ENCODE data around the gene FMC1.

- TF ChIP-seq EZH2phosphoT487 (IDR thresholded peaks at IDR 0.05; ENCODE audit: insufficient read depth, low read depth) (no peak), EZH2 (IDR thresholded peaks at IDR 0.05; ENCODE audit: insufficient read depth, poor library complexity, severe bottlenecking) (no peak)
Measured at GRCh38 chr7:139370301-139370942, 29.3 kb downstream of the FMC1 start.

All from GM23248 (cell line).